HCT116 (cell line): ENCODE measurements around the gene SOX6. TPM values are rescaled to one million over a fixed set of nuclear protein-coding genes. Genes with fewer than 3 reads are reported as not detected.

ENCODE experiments used
- ATAC-seq: fragments of 200-7000 bp; cut with Tn5 transposase; 2 replicates; pipeline ENCODE4 v1.9.1; 2020; ENCODE audit warnings: mild to moderate bottlenecking, moderate library complexity
- BruUV-seq: library from RNA; stranded (reverse); fragments of 400-500 nt; replicated peaks from 2 replicates; lab custom pipeline; 2021; lab: Mats Ljungman, UMichigan
- CTCF ChIA-PET: fragments of 300-600 bp; sonication (Branson Sonifier 250); formaldehyde crosslinking; loops from one replicate; lab custom pipeline; 2021; ENCODE audit warnings: antibody characterized with exemption; lab: Charles Lee
- POLR2A ChIA-PET: fragments of 300-600, 350-600 bp; sonication (Branson Sonifier 250); formaldehyde crosslinking; loops from one replicate; lab custom pipeline; 2021; ENCODE audit warnings: antibody characterized with exemption; lab: Charles Lee
- RAD21 ChIA-PET, 2 experiments: fragments of 300-600 bp; sonication (Branson Sonifier 250); formaldehyde crosslinking; loops; one replicate each; lab custom pipeline; 2023; ENCODE audit warnings: low total read pairs in 2 of 2; ENCODE audit not compliant: uncharacterized antibody in 2 of 2, unreplicated experiment in 2 of 2, low non-redundant PET in 1 of 2; lab: Charles Lee
- DNase-seq: peaks from one replicate; pipeline ENCODE4 v3.0.0-alpha.2; 2010; ENCODE audit warnings: low read depth, low spot score
- H2AFZ ChIP-seq: fragments of 200-600 bp; shearing (Covaris generic), sonication (generic); 2 replicates; pipeline ENCODE4 v1.6.1; 2017; ENCODE audit warnings: low read depth, mixed run types, mixed read lengths, antibody characterized with exemption, low read length; ENCODE audit not compliant: poor library complexity, severe bottlenecking
- H3K27ac ChIP-seq: 2 replicates; pipeline ENCODE4 v1.5.1; 2012; ENCODE audit warnings: low read depth, low read length
- H3K27me3 ChIP-seq: fragments of 200-600 bp; sonication (generic); 2 replicates; pipeline ENCODE4 v1.6.1; 2016; ENCODE audit warnings: mixed run types, low read length, mixed read lengths; ENCODE audit not compliant: insufficient read depth
- H3K36me3 ChIP-seq, 2 experiments: fragments of 200-500 bp in 1 of 2; fragments of 200-600 bp in 1 of 2; sonication (Bioruptor generic) in 1 of 2; sonication (generic) in 1 of 2; 2 replicates each; pipeline versions ENCODE4 v1.5.1 to v1.6.1; 2014 to 2016; ENCODE audit warnings: low read length in 2 of 2, inconsistent platforms in 1 of 2, mixed read lengths in 1 of 2, mixed run types in 1 of 2; ENCODE audit not compliant: insufficient read depth in 2 of 2, control insufficient read depth in 1 of 2
- H3K4me1 ChIP-seq, 2 experiments: fragments of 200-600 bp in 1 of 2; sonication (generic) in 1 of 2; 2 replicates each; pipeline versions ENCODE4 v1.5.1 to v1.6.1; 2012 to 2017; ENCODE audit warnings: low read length in 2 of 2, inconsistent platforms in 1 of 2, mild to moderate bottlenecking in 1 of 2, mixed read lengths in 1 of 2, mixed run types in 1 of 2, moderate library complexity in 1 of 2; ENCODE audit not compliant: insufficient read depth in 2 of 2, control insufficient read depth in 1 of 2
- H3K4me2 ChIP-seq: fragments of 200-600 bp; sonication (generic); 2 replicates; pipeline ENCODE4 v1.6.1; 2017; ENCODE audit warnings: mixed run types, low read length, mixed read lengths
- H3K4me3 ChIP-seq, 2 experiments: fragments of 200-600 bp in 1 of 2; sonication (generic) in 1 of 2; replicated peaks in 1 of 2; 2 replicates each; pipeline ENCODE4 v1.5.1; 2011 to 2016; ENCODE audit warnings: low read length in 2 of 2, control low read depth in 1 of 2, low read depth in 1 of 2, mild to moderate bottlenecking in 1 of 2, mixed read lengths in 1 of 2, mixed run types in 1 of 2
- H3K79me2 ChIP-seq: fragments of 200-600 bp; sonication (generic); 2 replicates; pipeline ENCODE4 v1.6.1; 2017; ENCODE audit warnings: mild to moderate bottlenecking, mixed run types, low read length, moderate library complexity, mixed read lengths; ENCODE audit not compliant: insufficient read depth
- H3K9ac ChIP-seq: fragments of 200-600 bp; sonication (generic); 2 replicates; pipeline ENCODE4 v1.6.1; 2016; ENCODE audit warnings: low read length, mixed read lengths
- H3K9me2 ChIP-seq: fragments of 200-600 bp; sonication (generic), shearing (Covaris generic); 2 replicates; pipeline ENCODE4 v1.6.1; 2017; ENCODE audit warnings: mixed run types, mild to moderate bottlenecking, moderate library complexity; ENCODE audit not compliant: insufficient read depth
- H3K9me3 ChIP-seq, 2 experiments: fragments of 200-500 bp in 1 of 2; fragments of 200-600 bp in 1 of 2; sonication (Bioruptor generic) in 1 of 2; sonication (generic) in 1 of 2; 2 replicates each; pipeline ENCODE4 v1.6.1; 2014 to 2017; ENCODE audit warnings: low read length in 2 of 2, mixed read lengths in 2 of 2, inconsistent platforms in 1 of 2, low read depth in 1 of 2, mild to moderate bottlenecking in 1 of 2, mixed run types in 1 of 2, moderate library complexity in 1 of 2; ENCODE audit not compliant: control insufficient read depth in 1 of 2, insufficient read depth in 1 of 2
- H4K20me1 ChIP-seq: fragments of 200-600 bp; sonication (generic), shearing (Covaris generic); 2 replicates; pipeline ENCODE4 v1.6.1; 2017; ENCODE audit warnings: mixed run types, mild to moderate bottlenecking, moderate library complexity; ENCODE audit not compliant: insufficient read depth
- EZH2 ChIP-seq: fragments of 200-600 bp; sonication (generic); IDR thresholded peaks from 2 replicates; pipeline ENCODE4 v1.6.1; 2017; ENCODE audit warnings: antibody characterized with exemption, mixed run types
- SP1 ChIP-seq: IDR thresholded peaks from 2 replicates; pipeline ENCODE4 v1.6.1; 2012; ENCODE audit warnings: low read depth
- SRF ChIP-seq: IDR thresholded peaks from 2 replicates; pipeline ENCODE4 v1.6.1; 2012; ENCODE audit warnings: low read depth
- TCF7L2 ChIP-seq: IDR thresholded peaks from 2 replicates; pipeline ENCODE4 v1.7.0; 2011; ENCODE audit warnings: borderline replicate concordance, inconsistent platforms; ENCODE audit not compliant: insufficient read depth, insufficient read length; ENCODE audit errors: extremely low read depth
- ZFX ChIP-seq: fragments of 450-650 bp; IDR thresholded peaks from 2 replicates; pipeline ENCODE4 v1.6.1; 2017
- intact Hi-C: fragments of 100-400 bp; cut with micrococcal nuclease; formaldehyde crosslinking; loops from 2 replicates; pipeline ENCODE4 v1.10.0; 2022
- total RNA-seq: library from RNA; stranded (reverse); gene quantifications from one replicate; pipeline ENCODE4 v1.2.1, GENCODE V29; 2021; ENCODE audit not compliant: unreplicated experiment
- TF ChIP-seq, protein P1 (sequence below): IDR thresholded peaks from 2 replicates; pipeline ENCODE4 v1.6.1; 2012; ENCODE audit warnings: low read depth
- TF ChIP-seq, protein P2 (sequence below), 3 experiments: fragments of 200-600 bp in 1 of 3; sonication (generic) in 1 of 3; IDR thresholded peaks in 2 of 3; conservative IDR thresholded peaks in 1 of 3; 2 replicates each; pipeline ENCODE4 v1.5.1; 2012 to 2017; ENCODE audit warnings: low read depth in 2 of 3, low read length in 2 of 3, antibody characterized with exemption in 1 of 3, borderline replicate concordance in 1 of 3, control low read depth in 1 of 3, mild to moderate bottlenecking in 1 of 3, mixed read lengths in 1 of 3, mixed run types in 1 of 3, moderate library complexity in 1 of 3; ENCODE audit not compliant: insufficient read depth in 1 of 3

Gene SOX6
- total RNA-seq, 1 experiment from 2014 or later, result 0.81 TPM

DNA sequence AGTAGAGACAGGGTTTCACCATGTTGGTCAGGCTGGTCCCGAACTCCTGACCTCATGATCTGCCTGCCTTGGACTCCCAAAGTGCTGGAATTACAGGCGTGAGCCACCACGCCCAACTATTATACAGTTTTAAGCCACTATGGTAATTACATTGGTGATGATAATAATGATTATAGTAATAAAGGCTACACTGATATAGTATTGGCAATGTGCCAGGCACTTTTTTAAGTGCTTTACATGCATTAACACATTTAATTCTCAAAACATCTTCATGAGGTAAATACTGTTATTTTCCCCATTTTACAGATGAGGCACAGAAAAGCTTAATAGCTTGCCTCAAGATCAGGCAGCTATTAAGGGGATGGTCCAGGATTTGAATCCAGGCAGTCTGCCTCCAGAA lies 222.5 kb downstream of the SOX6 start:
- H3K4me2 ChIP-seq, result no peak overlapping the region
- H3K9me3 ChIP-seq, result no peaks in the 10 kb centered on the region
- ATAC-seq, result no peak
- H3K27ac ChIP-seq, result no peak overlapping the region
- H3K4me1 ChIP-seq, result no peaks in the 10 kb centered on the region
- H3K9me2 ChIP-seq, result no peaks in the 10 kb centered on the region
- intact Hi-C loops, result no loop called here
- BruUV-seq, result no TSS peak
- no peak for TF ChIP-seq EZH2
- TF ChIP-seq, protein P1, sequence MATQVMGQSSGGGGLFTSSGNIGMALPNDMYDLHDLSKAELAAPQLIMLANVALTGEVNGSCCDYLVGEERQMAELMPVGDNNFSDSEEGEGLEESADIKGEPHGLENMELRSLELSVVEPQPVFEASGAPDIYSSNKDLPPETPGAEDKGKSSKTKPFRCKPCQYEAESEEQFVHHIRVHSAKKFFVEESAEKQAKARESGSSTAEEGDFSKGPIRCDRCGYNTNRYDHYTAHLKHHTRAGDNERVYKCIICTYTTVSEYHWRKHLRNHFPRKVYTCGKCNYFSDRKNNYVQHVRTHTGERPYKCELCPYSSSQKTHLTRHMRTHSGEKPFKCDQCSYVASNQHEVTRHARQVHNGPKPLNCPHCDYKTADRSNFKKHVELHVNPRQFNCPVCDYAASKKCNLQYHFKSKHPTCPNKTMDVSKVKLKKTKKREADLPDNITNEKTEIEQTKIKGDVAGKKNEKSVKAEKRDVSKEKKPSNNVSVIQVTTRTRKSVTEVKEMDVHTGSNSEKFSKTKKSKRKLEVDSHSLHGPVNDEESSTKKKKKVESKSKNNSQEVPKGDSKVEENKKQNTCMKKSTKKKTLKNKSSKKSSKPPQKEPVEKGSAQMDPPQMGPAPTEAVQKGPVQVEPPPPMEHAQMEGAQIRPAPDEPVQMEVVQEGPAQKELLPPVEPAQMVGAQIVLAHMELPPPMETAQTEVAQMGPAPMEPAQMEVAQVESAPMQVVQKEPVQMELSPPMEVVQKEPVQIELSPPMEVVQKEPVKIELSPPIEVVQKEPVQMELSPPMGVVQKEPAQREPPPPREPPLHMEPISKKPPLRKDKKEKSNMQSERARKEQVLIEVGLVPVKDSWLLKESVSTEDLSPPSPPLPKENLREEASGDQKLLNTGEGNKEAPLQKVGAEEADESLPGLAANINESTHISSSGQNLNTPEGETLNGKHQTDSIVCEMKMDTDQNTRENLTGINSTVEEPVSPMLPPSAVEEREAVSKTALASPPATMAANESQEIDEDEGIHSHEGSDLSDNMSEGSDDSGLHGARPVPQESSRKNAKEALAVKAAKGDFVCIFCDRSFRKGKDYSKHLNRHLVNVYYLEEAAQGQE, result no peak
- TF ChIP-seq SRF, result no peak
- TF ChIP-seq, protein P2, sequence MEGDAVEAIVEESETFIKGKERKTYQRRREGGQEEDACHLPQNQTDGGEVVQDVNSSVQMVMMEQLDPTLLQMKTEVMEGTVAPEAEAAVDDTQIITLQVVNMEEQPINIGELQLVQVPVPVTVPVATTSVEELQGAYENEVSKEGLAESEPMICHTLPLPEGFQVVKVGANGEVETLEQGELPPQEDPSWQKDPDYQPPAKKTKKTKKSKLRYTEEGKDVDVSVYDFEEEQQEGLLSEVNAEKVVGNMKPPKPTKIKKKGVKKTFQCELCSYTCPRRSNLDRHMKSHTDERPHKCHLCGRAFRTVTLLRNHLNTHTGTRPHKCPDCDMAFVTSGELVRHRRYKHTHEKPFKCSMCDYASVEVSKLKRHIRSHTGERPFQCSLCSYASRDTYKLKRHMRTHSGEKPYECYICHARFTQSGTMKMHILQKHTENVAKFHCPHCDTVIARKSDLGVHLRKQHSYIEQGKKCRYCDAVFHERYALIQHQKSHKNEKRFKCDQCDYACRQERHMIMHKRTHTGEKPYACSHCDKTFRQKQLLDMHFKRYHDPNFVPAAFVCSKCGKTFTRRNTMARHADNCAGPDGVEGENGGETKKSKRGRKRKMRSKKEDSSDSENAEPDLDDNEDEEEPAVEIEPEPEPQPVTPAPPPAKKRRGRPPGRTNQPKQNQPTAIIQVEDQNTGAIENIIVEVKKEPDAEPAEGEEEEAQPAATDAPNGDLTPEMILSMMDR (IDR thresholded peaks at IDR 0.05 in 2 of 3, conservative IDR thresholded peaks at IDR 0.05 in 1 of 3; ENCODE audit: borderline replicate concordance in 1 of 3, insufficient read depth in 1 of 3, low read depth in 2 of 3, low read length in 2 of 3), result no peak
- no peak for TF ChIP-seq TCF7L2
- TF ChIP-seq ZFX, result no peak
- TF ChIP-seq SP1, result no peak
- no peak overlapping the region for H2AFZ ChIP-seq
- no peak overlapping the region for H3K4me3 ChIP-seq
- H3K79me2 ChIP-seq, result no peaks in the 10 kb centered on the region
- H3K36me3 ChIP-seq, result no peaks in the 10 kb centered on the region
- ChIA-PET RAD21 (no interaction called here), POLR2A (no interaction called here), CTCF (no interaction called here)
- no peaks in the 10 kb centered on the region for H3K27me3 ChIP-seq
- DNase-seq, result no peak
- H4K20me1 ChIP-seq, result no peaks in the 10 kb centered on the region
- no peak overlapping the region for H3K9ac ChIP-seq
